GM12878 (cell line): ENCODE results near the gene HOXD3. TPM values are rescaled to one million over a fixed set of nuclear protein-coding genes. Genes with fewer than 3 reads are reported as not detected.
A peak's percentile ranks its signal among the peaks of the same experiment; 100 is the strongest.

Experiments
- ATAC-seq: fragments of 200-7000 bp; cut with Tn5 transposase; 3 replicates; pipeline ENCODE4 v1.9.1; 2020; ENCODE audit warnings: mild to moderate bottlenecking, moderate library complexity
- BruUV-seq: library from RNA; stranded (reverse); fragments of 400-500 nt; replicated peaks from 2 replicates; lab custom pipeline; 2021; lab: Mats Ljungman, UMichigan
- CTCF ChIA-PET: fragments of 300-600 bp; sonication (Branson Sonifier 250); formaldehyde crosslinking; extraction: SDS; loops from one replicate; lab custom pipeline; 2021; ENCODE audit warnings: inconsistent platforms; lab: Yijun Ruan, JAX
- POLR2A ChIA-PET: fragments of 350-600 bp; formaldehyde crosslinking; extraction: SDS; loops from one replicate; lab custom pipeline; 2021; ENCODE audit warnings: inconsistent platforms; lab: Charles Lee
- RAD21 ChIA-PET: fragments of 300-600 bp; sonication (Branson Sonifier 250); formaldehyde crosslinking; loops from one replicate; lab custom pipeline; 2023; ENCODE audit warnings: antibody characterized with exemption; ENCODE audit not compliant: unreplicated experiment; lab: Charles Lee
- SMC1A ChIA-PET: fragments of 300-600 bp; sonication (Branson Sonifier 250); formaldehyde crosslinking; loops from one replicate; lab custom pipeline; 2023; ENCODE audit not compliant: unreplicated experiment, uncharacterized antibody; lab: Charles Lee
- DNase-seq: peaks from one replicate; pipeline ENCODE4 v3.0.0-alpha.2; 2011; ENCODE audit warnings: low read depth, low spot score
- FAIRE-seq: peaks from 3 replicates; lab custom pipeline; 2011; peaks lifted over from hg19 to GRCh38; lab: Jason Lieb, UNC
- H2AFZ ChIP-seq: 2 replicates; pipeline ENCODE4 v1.6.0; 2011; ENCODE audit warnings: low read depth, low read length, control low read depth; ENCODE audit not compliant: control insufficient read depth
- H3K27ac ChIP-seq: 2 replicates; pipeline ENCODE4 v1.5.1; 2011; ENCODE audit warnings: control low read depth; ENCODE audit not compliant: control insufficient read depth, insufficient read depth
- H3K27me3 ChIP-seq, 2 experiments: replicated peaks in 1 of 2; 2 replicates each; pipeline versions ENCODE4 v1.6.0 to v1.6.1; 2011; ENCODE audit warnings: low read length in 1 of 2; ENCODE audit not compliant: control insufficient read depth in 2 of 2, insufficient read depth in 2 of 2
- H3K36me3 ChIP-seq, 2 experiments: 2 replicates each; pipeline ENCODE4 v1.5.1; 2011; ENCODE audit warnings: low read length in 1 of 2; ENCODE audit not compliant: control insufficient read depth in 2 of 2, insufficient read depth in 2 of 2
- H3K4me1 ChIP-seq: 2 replicates; pipeline ENCODE4 v1.6.1; 2011; ENCODE audit warnings: mild to moderate bottlenecking, low read length, moderate library complexity, mixed read lengths; ENCODE audit not compliant: control insufficient read depth, insufficient read depth
- H3K4me2 ChIP-seq: 2 replicates; pipeline ENCODE4 v1.6.0; 2011; ENCODE audit warnings: control low read depth; ENCODE audit not compliant: control insufficient read depth, insufficient read depth
- H3K4me3 ChIP-seq: fragments of 200-600 bp; sonication (generic); 2 replicates; pipeline ENCODE4 v1.5.1; 2016
- H3K79me2 ChIP-seq: 2 replicates; pipeline ENCODE4 v1.6.0; 2011; ENCODE audit warnings: low read length; ENCODE audit not compliant: control insufficient read depth, insufficient read depth
- H3K9ac ChIP-seq: 2 replicates; pipeline ENCODE4 v1.8.0; 2011; ENCODE audit warnings: low read length, control low read depth, mixed read lengths; ENCODE audit not compliant: control insufficient read depth, insufficient read depth
- H3K9me3 ChIP-seq: replicated peaks from 3 replicates; pipeline ENCODE4 v1.5.1; 2011; ENCODE audit warnings: mild to moderate bottlenecking, low read length; ENCODE audit not compliant: control insufficient read depth, insufficient read depth
- H4K20me1 ChIP-seq: 2 replicates; pipeline ENCODE4 v1.6.0; 2011; ENCODE audit not compliant: control insufficient read depth, insufficient read depth
- ATF3 ChIP-seq: IDR thresholded peaks from 2 replicates; pipeline ENCODE4 v1.6.1; 2011; ENCODE audit warnings: low read depth, mild to moderate bottlenecking, low read length, moderate library complexity, borderline replicate concordance; ENCODE audit errors: extremely low read depth
- ATF7 ChIP-seq: fragments of 450-650 bp; IDR thresholded peaks from 2 replicates; pipeline ENCODE4 v1.6.1; 2016; ENCODE audit warnings: low read depth, mild to moderate bottlenecking
- BCL3 ChIP-seq: IDR thresholded peaks from 2 replicates; pipeline ENCODE4 v1.6.1; 2011; ENCODE audit warnings: borderline replicate concordance, low read depth, mild to moderate bottlenecking, moderate library complexity, low read length; ENCODE audit not compliant: insufficient read depth, poor library complexity, severe bottlenecking
- CBFB ChIP-seq: IDR thresholded peaks from 2 replicates; pipeline ENCODE4 v1.6.1; 2016; ENCODE audit warnings: antibody characterized with exemption, low read depth
- CEBPB ChIP-seq, 2 experiments: fragments of 150-350 bp in 1 of 2; IDR thresholded peaks; 2 replicates each; pipeline ENCODE4 v1.6.1; 2012 to 2014; ENCODE audit warnings: low read depth in 2 of 2, low read length in 2 of 2, borderline replicate concordance in 1 of 2, inconsistent platforms in 1 of 2
- ESRRA ChIP-seq: IDR thresholded peaks from 2 replicates; pipeline ENCODE4 v1.6.1; 2012; ENCODE audit warnings: mild to moderate bottlenecking, low read length, improper control_type of control experiment
- EZH2 ChIP-seq: IDR thresholded peaks from 2 replicates; pipeline ENCODE4 v1.6.1; 2012; ENCODE audit warnings: low read depth, mild to moderate bottlenecking, control low read depth, inconsistent platforms, low read length, borderline replicate concordance; ENCODE audit not compliant: control insufficient read depth
- GATAD2B ChIP-seq: fragments of 450-650 bp; conservative IDR thresholded peaks from 2 replicates; pipeline ENCODE4 v1.6.1; 2017; ENCODE audit warnings: low read depth, mild to moderate bottlenecking, moderate library complexity
- HCFC1 ChIP-seq: fragments of 150-350 bp; IDR thresholded peaks from 2 replicates; pipeline ENCODE4 v1.6.1; 2014; ENCODE audit warnings: low read length
- MLLT1 ChIP-seq: fragments of 450-650 bp; IDR thresholded peaks from 2 replicates; pipeline ENCODE4 v1.6.1; 2016; ENCODE audit warnings: mild to moderate bottlenecking
- POU2F2 ChIP-seq: IDR thresholded peaks from 3 replicates; pipeline ENCODE4 v1.6.1; 2011; ENCODE audit warnings: low read depth, mild to moderate bottlenecking, low read length, borderline replicate concordance
- RAD21 ChIP-seq: IDR thresholded peaks from 2 replicates; pipeline ENCODE4 v1.6.1; 2011; ENCODE audit warnings: mild to moderate bottlenecking, low read depth, low read length, moderate library complexity; ENCODE audit not compliant: insufficient read depth
- RBBP5 ChIP-seq: fragments of 200-600 bp; sonication (generic); conservative IDR thresholded peaks from 2 replicates; pipeline ENCODE4 v1.6.1; 2016
- REST ChIP-seq: IDR thresholded peaks from 2 replicates; pipeline ENCODE4 v1.6.1; 2012; ENCODE audit warnings: mild to moderate bottlenecking, low read depth, low read length
- SP1 ChIP-seq: IDR thresholded peaks from one replicate; pipeline ENCODE4 v1.6.1; 2011; ENCODE audit warnings: low read depth, low read length
- ZBED1 ChIP-seq: IDR thresholded peaks from 2 replicates; pipeline ENCODE4 v1.6.1; 2016; ENCODE audit warnings: borderline replicate concordance
- WGBS: methylation state at CpG from one replicate; pipeline ENCODE4 v1.1.6; 2016; ENCODE audit warnings: low lambda C conversion rate; ENCODE audit not compliant: insufficient replicate concordance, insufficient coverage; ENCODE audit errors: missing lambda C conversion rate; 5-methylcytosine and 5-hydroxymethylcytosine counted together
- in situ Hi-C: fragments of 300-500 bp; cut with MboI; formaldehyde crosslinking; loops from 9 replicates; pipeline ENCODE4 v1.14.3; 2018; ENCODE audit warnings: mixed read lengths
- intact Hi-C: fragments of 100-400 bp; cut with micrococcal nuclease; formaldehyde crosslinking; loops from one replicate; pipeline ENCODE4 v1.14.2; 2022; ENCODE audit not compliant: unreplicated experiment
- polyA plus RNA-seq, 11 experiments: library from polyadenylated mRNA; depleted of rRNA in 4 of 11; unstranded in 6 of 11; stranded (reverse) in 5 of 11; fragments of >200 nt; fragmentation: Nextera tagmentation in 4 of 11; fragmentation: Illumina TruSeq in 1 of 11; extraction: Ambion mirVana in 4 of 11; extraction: Trizol in 1 of 11; gene quantifications; 1 replicate in 1 of 11; 2 replicates in 10 of 11; pipeline versions ENCODE4 v1.2.1 to v1.2.3, GENCODE V29; 2011 to 2016; ENCODE audit warnings: inconsistent platforms in 2 of 11, missing spikeins in 2 of 11, low read depth in 1 of 11
- total RNA-seq, 4 experiments: library from RNA; depleted of rRNA in 3 of 4; stranded (reverse); fragments of >200 nt in 3 of 4; fragmentation: Illumina TruSeq in 1 of 4; extraction: Trizol in 1 of 4; gene quantifications; 2 replicates each; pipeline versions ENCODE4 v1.2.1 to v1.2.3, GENCODE V29; 2013 to 2021

Gene HOXD3
- total and polyA plus RNA-seq, 10 of the 15 experiments (the other 5 are each of a cell fraction or from before 2014, with no cell fraction given) = not detected

- no peak for TF ChIP-seq ESRRA
- TF ChIP-seq GATAD2B = no peak
- TF ChIP-seq EZH2 = no peak
- no peak for TF ChIP-seq MLLT1
- no peak for TF ChIP-seq POU2F2
- TF ChIP-seq ATF3 = no peak
- no peak for TF ChIP-seq CEBPB (IDR thresholded peaks at IDR 0.05; ENCODE audit: borderline replicate concordance in 1 of 2, low read depth in 2 of 2, low read length in 2 of 2)
- TF ChIP-seq RBBP5 = no peak
Observed at GRCh38 chr2:176186024-176186423, 28.9 kb downstream of the HOXD3 start (continued).

GRCh38 chr2:176187200-176187898 is 30.2 kb downstream of the HOXD3 start:
- FAIRE-seq = no peak
- ATAC-seq = no peak
- H3K36me3 ChIP-seq = no peaks in the 10 kb centered on the region
- H3K4me3 ChIP-seq = no peak overlapping the region
- H3K27me3 ChIP-seq = peaks cover 2 to 19% of the 10 kb centered on the region in 2 experiments
- WGBS = 4% methylated on average over 13 of the region's 13 CpGs
- H3K27ac ChIP-seq = no peak overlapping the region
- intact Hi-C loops = no loop called here
- H3K79me2 ChIP-seq = no peaks in the 10 kb centered on the region
- CTCF ChIA-PET = no interaction called here
- no peaks in the 10 kb centered on the region for H4K20me1 ChIP-seq
- no peak overlapping the region for H2AFZ ChIP-seq
- POLR2A ChIA-PET = no interaction called here
- H3K9ac ChIP-seq = no peak overlapping the region
- H3K9me3 ChIP-seq = no peaks in the 10 kb centered on the region; the same call in 2 of the 3 replicates
- H3K4me1 ChIP-seq = no peaks in the 10 kb centered on the region
- DNase-seq = no peak
- H3K4me2 ChIP-seq = peak overlapping the region; percentile 65; the same call in 1 of the 2 replicates
- RAD21 ChIA-PET = interaction anchor here (0.5 to 1.3 kb wide), 2 partner anchors 11 to 12 kb away, joined by 4 read pairs; no protein-coding TSS in a partner anchor
- in situ Hi-C loops = no loop called here
- no TSS peak for BruUV-seq
- SMC1A ChIA-PET = interaction anchor here (1.5 kb wide), 1 partner anchor 13 kb away, joined by 4 read pairs; no protein-coding TSS in a partner anchor
- no peak for TF ChIP-seq BCL3
- TF ChIP-seq ATF7 = no peak
- no peak for TF ChIP-seq HCFC1
- no peak for TF ChIP-seq SP1
- TF ChIP-seq RAD21 = no peak
- no peak for TF ChIP-seq ZBED1
- no peak for TF ChIP-seq CBFB
- TF ChIP-seq REST = no peak
